OCI-LY3 (cell line): Measurements from ENCODE around the gene SASH1.
"Not testable (repeated sequence)": the region's sequence is repeated elsewhere in the genome, so short reads cannot be mapped to it uniquely, and the experiment has no call there.

ENCODE experiments used
- H2AFZ ChIP-seq: fragments of 200-600, 300-600 bp; shearing (Covaris generic); 2 replicates; pipeline ENCODE4 v1.6.0; 2014; ENCODE audit warnings: antibody characterized with exemption, low read depth, low read length
- H3K27ac ChIP-seq: fragments of 200-600, 300-600 bp; sonication (generic); 2 replicates; pipeline ENCODE4 v1.5.1; 2014; ENCODE audit warnings: mild to moderate bottlenecking, low read length, moderate library complexity, mixed read lengths
- H3K27me3 ChIP-seq: fragments of 200-600, 300-600 bp; sonication (generic); 2 replicates; pipeline ENCODE4 v1.6.1; 2014; ENCODE audit warnings: low read depth, low read length, mixed read lengths
- H3K36me3 ChIP-seq: fragments of 200-600, 300-600 bp; sonication (generic); replicated peaks from 2 replicates; pipeline ENCODE3; 2014; ENCODE audit warnings: low read depth, low read length, mixed read lengths
- H3K4me1 ChIP-seq: fragments of 300-600, 200-600 bp; sonication (generic); 2 replicates; pipeline ENCODE4 v1.6.1; 2014; ENCODE audit warnings: low read length, mixed read lengths
- H3K4me2 ChIP-seq: fragments of 200-600, 300-600 bp; sonication (generic); 2 replicates; pipeline ENCODE4 v1.6.1; 2014; ENCODE audit warnings: low read length, mixed read lengths
- H3K4me3 ChIP-seq: fragments of 300-600, 200-600 bp; sonication (generic); 2 replicates; pipeline ENCODE4 v1.5.1; 2014; ENCODE audit warnings: antibody characterized with exemption, mild to moderate bottlenecking, low read length, moderate library complexity
- H3K79me2 ChIP-seq: fragments of 300-600, 200-600 bp; shearing (Covaris generic); 2 replicates; pipeline ENCODE4 v1.6.1; 2014; ENCODE audit warnings: mild to moderate bottlenecking, low read length, mixed read lengths
- H3K9ac ChIP-seq: fragments of 300-600, 200-600 bp; shearing (Covaris generic); 2 replicates; pipeline ENCODE4 v1.6.0; 2014; ENCODE audit warnings: mild to moderate bottlenecking, low read length, moderate library complexity
- H3K9me3 ChIP-seq: fragments of 200-600, 300-600 bp; shearing (Covaris generic); 2 replicates; pipeline ENCODE4 v1.6.1; 2014; ENCODE audit warnings: low read length, mixed read lengths; ENCODE audit not compliant: insufficient read depth
- H4K20me1 ChIP-seq: fragments of 200-600, 300-600 bp; sonication (generic); 2 replicates; pipeline ENCODE4 v1.6.1; 2016; ENCODE audit warnings: low read length, mixed read lengths; ENCODE audit not compliant: insufficient read depth
- CTCF ChIP-seq: fragments of 200-600, 300-600 bp; sonication (generic); IDR thresholded peaks from 2 replicates; pipeline ENCODE4 v1.5.1; 2014; ENCODE audit warnings: antibody characterized with exemption, low read length, low read depth
- EZH2phosphoT487 ChIP-seq: fragments of 200-600 bp; shearing (Covaris generic); IDR thresholded peaks from 2 replicates; pipeline ENCODE4 v1.6.1; 2018; ENCODE audit warnings: antibody characterized with exemption, mixed run types, low read depth

SASH1 gene

GRCh38 chr6:148578489-148578814 is 235.8 kb downstream of the SASH1 start:
- Histone ChIP-seq H2AFZ (no peak overlapping the region), H3K9me3 (no peaks in the 10 kb centered on the region), H3K4me1 (peaks cover 7% of the 10 kb centered on the region), H4K20me1 (no peaks in the 10 kb centered on the region), H3K4me3 (no peak overlapping the region), H3K9ac (no peak overlapping the region), H3K4me2 (peak overlapping the region; percentile 40), H3K36me3 (no peaks in the 10 kb centered on the region), H3K79me2 (no peaks in the 10 kb centered on the region), H3K27ac (no peak overlapping the region), H3K27me3 (peaks cover 14% of the 10 kb centered on the region)
- no peak for TF ChIP-seq EZH2phosphoT487

- H3K27me3 ChIP-seq = peaks cover 14% of the 10 kb centered on the region
- H3K9me3 ChIP-seq = no peaks in the 10 kb centered on the region
- TF ChIP-seq EZH2phosphoT487 (no peak), CTCF (no peak)
- H3K79me2 ChIP-seq = no peaks in the 10 kb centered on the region
- H3K36me3 ChIP-seq = no peaks in the 10 kb centered on the region
- H2AFZ ChIP-seq = no peak overlapping the region
- no peak overlapping the region for H3K4me3 ChIP-seq
- peaks cover 7% of the 10 kb centered on the region for H3K4me1 ChIP-seq
- no peak overlapping the region for H3K9ac ChIP-seq
- H4K20me1 ChIP-seq = no peaks in the 10 kb centered on the region
- H3K4me2 ChIP-seq = peak overlapping the region; percentile 40; the same call in 1 of the 2 replicates
- no peak overlapping the region for H3K27ac ChIP-seq
These were observed 236.4 kb downstream of the SASH1 start for GRCh38 chr6:148578837-148579565.

GRCh38 chr6:148580442-148580841 is 237.8 kb downstream of the SASH1 start:
- Histone ChIP-seq H2AFZ (no peak overlapping the region), H3K4me1 (peaks cover 7% of the 10 kb centered on the region), H4K20me1 (no peaks in the 10 kb centered on the region), H3K9me3 (no peaks in the 10 kb centered on the region), H3K4me2 (no peak overlapping the region), H3K36me3 (no peaks in the 10 kb centered on the region), H3K27me3 (peaks cover 10% of the 10 kb centered on the region), H3K9ac (no peak overlapping the region), H3K4me3 (no peak overlapping the region), H3K79me2 (no peaks in the 10 kb centered on the region), H3K27ac (no peak overlapping the region)
- TF ChIP-seq EZH2phosphoT487 (no peak), CTCF (no peak)

- H3K27ac ChIP-seq = no peak overlapping the region
- H3K79me2 ChIP-seq = no peaks in the 10 kb centered on the region
- H3K9me3 ChIP-seq = no peaks in the 10 kb centered on the region
- H3K4me2 ChIP-seq = no peak overlapping the region
- no peak overlapping the region for H2AFZ ChIP-seq
- no peaks in the 10 kb centered on the region for H3K4me1 ChIP-seq
- no peak overlapping the region for H3K9ac ChIP-seq
- H3K36me3 ChIP-seq = no peaks in the 10 kb centered on the region
- no peak overlapping the region for H3K4me3 ChIP-seq
- no peak for TF ChIP-seq CTCF
- no peak for TF ChIP-seq EZH2phosphoT487
- H4K20me1 ChIP-seq = no peaks in the 10 kb centered on the region
- H3K27me3 ChIP-seq = no peaks in the 10 kb centered on the region
These were observed 241.0 kb downstream of the SASH1 start for GRCh38 chr6:148583631-148584030.

- H3K4me2 ChIP-seq, H3K4me1 ChIP-seq, H3K9me3 ChIP-seq, H3K79me2 ChIP-seq, H3K36me3 ChIP-seq, H4K20me1 ChIP-seq, H3K9ac ChIP-seq, H3K27ac ChIP-seq, H2AFZ ChIP-seq, H3K27me3 ChIP-seq, H3K4me3 ChIP-seq: not testable (repeated sequence)
These were observed 243.0 kb downstream of the SASH1 start for GRCh38 chr6:148585641-148586040.
